GM21737 (cell line): ENCODE results near the gene FAM168A.

Source experiments
- ATAC-seq: cut with Tn5 transposase; IDR thresholded peaks from one replicate; pipeline ENCODE4 v1.9.1; 2021; ENCODE audit warnings: mild to moderate bottlenecking, moderate library complexity; ENCODE audit not compliant: unreplicated experiment

FAM168A gene

DNA sequence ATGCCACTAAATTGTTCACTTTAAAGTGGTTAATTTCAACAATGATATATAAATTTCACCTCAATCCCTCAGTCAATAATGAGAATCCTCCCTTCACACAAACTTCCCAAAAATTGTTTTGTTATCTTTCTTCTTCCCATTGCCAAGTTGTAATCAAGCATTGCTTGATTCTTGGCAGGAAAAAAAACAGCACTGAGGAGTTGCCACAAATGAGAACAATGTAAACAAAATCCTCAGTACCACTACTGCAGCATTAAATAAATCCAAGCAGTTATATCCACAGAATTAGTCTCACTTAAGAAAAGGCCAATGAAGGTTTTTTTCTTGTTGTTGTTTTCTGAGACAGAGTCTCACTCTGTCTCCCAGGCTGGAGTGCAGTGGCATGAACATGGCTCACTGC lies 38.2 kb downstream of the FAM168A start:
- ATAC-seq: no peak

DNA sequence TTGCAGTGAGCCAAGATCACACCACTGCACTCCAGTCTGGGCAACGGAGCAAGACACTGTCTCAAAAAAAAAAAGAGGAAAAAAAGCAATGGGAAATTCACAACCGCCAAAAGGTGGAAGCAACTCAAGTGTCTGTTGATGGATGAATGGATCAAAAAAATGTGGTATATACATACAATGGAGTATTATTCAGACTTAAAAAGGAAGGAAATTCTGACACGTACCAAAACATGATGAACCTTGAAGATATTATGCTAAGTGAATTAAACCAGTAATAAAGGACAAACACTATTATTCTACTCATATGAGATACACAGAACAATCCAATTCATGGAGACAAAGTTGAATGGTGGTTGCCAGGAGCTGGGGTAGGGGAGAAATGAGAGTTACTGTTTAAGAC lies 40.9 kb downstream of the FAM168A start:
- ATAC-seq: no peak

DNA sequence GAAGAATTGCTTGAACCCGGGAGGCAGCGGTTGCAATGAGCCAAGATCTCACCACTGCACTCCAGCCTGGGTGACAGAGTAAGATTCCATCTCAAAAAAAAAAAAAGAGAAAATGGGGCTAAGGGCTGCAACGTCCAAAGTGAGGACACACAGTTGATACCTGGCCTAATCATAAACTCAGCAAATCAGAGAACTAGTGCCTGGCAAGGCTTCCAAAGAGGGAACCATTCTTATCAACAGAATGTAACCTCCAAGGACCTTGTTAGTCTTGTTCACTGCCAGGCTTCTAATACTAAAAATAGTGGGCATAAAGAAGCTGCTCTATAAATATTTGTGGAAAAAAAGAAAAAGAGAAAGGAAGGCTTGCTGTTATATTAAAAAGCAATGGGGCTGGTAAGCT lies 42.3 kb downstream of the FAM168A start:
- no peak for ATAC-seq

DNA sequence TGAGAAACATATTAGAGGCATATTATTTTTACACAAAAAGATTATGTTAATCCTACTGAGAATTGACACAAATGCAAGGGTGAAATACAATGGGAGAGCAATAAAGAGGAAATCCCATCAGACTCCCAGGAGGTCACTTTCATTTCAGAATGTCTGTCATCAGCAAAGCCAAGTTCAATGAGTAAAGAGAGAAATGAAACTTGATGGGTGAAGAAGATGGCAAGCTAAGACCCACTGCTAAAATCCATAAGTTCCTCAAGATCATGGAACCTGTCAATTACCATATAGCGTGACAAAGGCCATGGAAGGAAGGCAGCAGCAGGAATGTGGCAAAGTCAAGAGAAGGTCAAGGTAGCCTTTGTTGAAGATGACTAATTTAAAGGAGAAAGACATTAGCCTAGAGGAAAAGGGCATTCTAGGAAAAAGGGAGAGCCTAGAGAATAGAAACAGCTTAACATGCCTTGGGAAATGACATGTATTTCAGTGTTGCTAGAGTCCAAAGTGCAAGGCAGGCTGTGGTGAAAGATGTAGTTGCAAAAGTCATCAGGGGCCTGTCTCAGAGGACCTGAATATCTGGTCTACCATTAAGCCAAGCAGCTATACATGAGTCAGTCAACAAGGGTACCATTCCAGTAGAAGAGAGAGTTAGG lies 43.1 kb downstream of the FAM168A start:
- ATAC-seq: no peak

DNA sequence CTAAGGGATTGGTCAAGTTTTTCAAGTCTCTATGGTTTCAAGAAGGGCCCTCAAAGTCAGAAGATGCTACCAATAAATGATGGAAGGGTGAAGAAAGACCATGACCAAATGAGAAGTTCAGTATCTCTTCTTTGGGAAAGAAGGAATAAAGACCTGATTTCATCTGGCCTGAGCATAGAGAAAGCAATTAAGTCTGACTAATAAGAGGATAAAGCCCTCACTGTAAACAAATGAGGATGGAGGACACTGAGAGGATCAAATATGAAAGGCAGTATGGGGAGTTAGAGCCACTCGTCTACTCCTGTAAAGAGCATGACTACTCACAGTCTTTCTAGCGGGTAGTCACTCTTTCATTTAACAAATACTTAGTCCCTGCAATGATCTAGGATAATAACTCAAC lies 44.6 kb downstream of the FAM168A start:
- no peak for ATAC-seq

DNA sequence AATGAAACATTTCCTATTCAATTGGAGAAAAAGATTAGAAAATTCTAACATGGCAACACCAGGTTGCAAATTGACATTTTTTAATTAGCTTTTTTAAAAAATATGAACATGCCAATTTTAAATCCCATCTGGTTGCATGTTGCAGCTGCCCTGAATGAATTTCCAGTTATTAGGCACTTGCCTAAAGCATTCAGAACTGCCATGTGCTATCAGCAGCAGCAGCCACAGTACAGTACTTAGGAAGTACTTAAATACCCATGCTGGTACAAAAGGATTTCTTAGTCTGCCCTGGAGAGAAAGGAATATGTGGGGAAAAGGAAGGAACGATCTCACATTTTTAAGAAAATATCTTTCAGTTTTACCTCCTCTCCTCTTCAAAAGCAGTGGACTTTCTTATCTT lies 46.2 kb downstream of the FAM168A start:
- no peak for ATAC-seq

DNA sequence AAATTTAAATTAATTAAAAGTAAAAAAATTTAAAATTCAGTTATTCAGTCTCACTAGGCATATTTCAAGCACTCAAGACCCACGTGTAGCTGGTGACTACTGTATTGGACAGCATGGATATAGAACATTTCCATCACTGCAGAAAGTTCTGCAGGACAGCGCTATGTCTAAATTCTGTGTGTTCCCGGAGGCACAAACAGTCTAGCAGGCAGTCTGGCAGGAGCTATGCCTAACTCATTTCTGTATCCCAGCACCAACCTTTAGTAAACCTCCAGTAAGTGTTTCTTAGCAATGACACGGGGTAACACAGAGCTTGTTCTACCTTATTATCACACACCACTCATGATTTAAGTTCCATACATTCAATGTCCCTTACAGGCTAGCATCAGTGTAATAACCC lies 48.5 kb downstream of the FAM168A start:
- ATAC-seq: no peak

DNA sequence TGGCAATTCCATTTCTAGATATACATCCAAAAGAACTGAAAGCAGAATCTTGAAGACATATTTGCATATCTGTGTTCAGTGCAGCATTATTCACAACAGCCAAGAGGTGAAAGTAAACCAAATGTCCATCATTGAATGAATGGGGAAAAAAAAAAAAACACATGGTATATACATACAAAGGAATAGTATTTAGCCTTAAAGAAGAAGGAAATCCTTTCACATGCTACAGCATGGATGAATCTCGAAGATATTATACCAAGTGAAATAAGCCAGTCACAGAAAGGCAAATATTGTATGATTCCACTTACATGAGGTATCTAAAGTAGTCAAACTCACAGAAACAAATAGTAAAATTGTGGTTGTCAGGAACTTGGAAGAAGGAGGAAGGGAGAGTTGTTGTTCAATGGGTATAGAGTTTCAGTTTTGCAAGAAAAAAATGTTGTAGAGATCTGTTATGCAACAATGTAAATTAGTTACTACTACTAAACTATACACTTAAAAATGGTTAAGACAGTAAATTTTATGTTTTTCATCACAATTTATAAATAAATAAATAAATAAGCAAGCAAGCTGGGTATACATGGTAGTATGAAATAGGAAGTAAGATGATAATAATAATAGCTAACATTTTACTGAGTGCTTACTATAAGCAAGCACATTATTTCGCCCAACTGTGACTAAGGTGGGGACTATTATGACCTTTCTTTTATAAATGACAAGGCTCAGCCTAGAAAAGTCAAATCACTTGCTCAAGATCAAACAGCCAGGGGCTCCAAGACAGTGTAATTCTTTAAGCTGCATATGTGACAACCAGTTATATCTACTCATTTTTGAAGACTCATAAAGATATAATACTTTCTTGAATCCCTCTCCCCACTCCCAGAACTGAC lies 50.0 kb downstream of the FAM168A start:
- no peak for ATAC-seq

DNA sequence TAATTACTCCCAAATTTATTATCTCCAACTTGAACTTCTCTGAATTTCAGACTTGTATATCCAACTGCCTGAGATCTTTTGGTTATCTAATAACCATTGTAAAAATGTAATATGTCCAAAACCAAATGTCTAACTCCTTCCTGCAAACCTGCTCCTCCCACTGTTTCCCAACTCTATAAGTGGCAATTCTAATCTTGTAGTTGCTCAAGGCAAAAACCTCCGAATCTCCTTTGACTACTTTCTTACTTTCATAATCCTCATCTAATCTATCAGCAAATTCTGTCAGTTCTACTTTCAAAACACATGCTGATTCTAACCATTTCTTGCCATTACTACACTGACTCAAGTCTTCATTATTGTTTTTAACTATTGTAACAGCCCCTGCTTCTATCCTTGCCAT lies 55.7 kb downstream of the FAM168A start:
- ATAC-seq: no peak

DNA sequence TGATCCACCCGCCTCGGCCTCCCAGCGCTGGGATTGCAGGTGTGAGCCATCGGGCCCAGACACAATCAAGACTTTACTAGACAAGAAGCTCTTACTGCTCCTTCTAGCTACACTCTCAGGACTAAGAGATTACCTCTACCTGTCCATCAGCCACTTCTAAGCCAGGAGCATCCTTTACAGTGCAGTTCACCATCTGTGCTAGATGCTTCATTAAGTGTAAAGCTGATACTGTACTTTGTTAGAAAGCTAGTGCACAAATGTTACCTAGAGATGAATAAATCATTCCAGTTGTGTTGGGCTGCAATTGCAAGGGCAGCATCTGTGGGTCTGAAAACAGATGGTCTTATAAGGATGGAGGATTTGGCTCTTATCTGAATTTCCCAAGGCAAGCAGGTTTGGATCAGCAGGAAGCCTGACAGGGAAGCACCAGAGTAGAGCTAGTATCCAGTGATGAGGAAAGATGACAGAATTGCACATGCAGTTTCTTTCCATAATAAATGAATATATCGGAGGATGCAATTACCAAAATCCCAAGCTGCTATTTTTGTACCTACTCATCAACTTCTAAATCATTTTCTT lies 58.3 kb downstream of the FAM168A start:
- ATAC-seq: no peak

DNA sequence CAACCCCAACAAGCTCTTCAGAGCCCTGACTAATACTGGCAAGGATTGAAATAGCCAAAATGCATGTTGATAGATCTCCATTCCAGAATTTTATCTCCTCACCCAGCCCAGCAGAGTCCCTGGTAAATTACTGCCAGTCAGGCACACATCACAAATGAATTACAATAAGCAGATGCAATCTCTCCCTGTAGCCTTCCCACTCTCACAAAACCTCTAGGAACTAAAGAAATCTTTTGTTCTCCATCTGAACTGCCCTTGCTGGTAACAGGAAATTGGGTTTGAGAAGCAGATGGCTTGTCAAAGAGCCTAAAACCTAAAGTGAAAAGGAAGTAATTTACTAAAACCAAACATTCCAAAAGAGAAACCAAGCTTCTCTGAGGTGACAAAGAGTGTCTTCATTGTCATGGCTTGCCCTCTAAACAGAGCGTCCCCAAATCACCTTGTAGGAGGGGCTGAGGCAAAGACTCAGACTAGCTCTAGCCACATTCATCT lies 59.5 kb downstream of the FAM168A start:
- ATAC-seq: no peak

DNA sequence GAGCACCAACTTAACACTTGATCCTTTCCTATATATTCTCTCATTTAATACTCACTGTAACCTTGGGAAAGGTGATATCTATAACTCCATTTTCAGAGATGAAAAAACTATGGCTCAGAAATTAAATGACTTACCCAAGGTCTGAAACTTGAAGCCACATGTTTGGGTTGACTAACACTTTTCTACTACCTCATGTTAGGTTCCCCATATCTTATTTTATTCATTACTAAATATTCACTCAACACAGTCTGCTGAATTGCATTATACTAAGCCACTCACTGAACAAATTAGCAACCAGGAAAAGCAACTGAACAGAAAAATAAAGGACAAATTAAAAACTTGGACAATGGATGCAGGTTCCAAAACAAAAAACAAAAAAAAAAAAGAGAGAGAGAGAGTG lies 59.9 kb downstream of the FAM168A start:
- ATAC-seq: no peak

DNA sequence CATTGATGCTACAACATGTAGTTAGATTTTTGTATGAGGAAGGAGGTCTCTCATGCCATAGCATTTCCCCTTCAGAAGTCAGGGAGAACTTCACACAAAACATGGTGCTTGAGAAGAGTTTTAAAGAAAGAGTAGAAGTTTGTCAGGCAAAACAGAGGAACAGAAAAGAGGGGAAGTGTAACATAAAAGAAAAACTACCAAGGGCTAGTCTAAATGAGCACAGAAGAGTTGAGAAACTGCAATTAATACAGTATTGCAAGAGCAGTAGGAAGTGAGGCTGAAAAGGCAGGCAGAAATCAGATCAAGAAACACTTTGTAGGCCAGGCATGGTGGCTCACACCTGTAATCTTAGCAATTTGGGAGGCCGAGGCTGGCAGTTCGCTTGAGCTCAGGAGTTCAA lies 61.0 kb downstream of the FAM168A start:
- ATAC-seq: no peak

DNA sequence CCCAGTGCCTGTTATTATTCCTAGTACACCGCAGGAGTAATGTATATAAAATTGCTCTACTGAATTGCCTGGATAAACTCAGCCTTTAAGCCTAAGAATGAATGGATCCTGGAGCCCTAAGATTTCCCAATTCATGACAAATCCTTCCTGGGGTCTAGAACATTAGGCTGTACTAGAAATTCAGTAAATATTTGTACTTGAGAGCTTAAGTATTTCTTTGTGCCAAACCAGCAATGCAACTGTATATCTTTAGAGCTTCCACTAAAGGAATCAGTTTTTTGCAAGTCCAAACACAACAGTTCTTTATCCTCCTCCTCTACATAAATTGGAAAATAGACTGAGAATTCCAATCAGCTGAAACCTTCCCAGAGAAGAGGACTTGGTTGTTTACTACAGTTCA lies 65.6 kb downstream of the FAM168A start:
- ATAC-seq: no peak

DNA sequence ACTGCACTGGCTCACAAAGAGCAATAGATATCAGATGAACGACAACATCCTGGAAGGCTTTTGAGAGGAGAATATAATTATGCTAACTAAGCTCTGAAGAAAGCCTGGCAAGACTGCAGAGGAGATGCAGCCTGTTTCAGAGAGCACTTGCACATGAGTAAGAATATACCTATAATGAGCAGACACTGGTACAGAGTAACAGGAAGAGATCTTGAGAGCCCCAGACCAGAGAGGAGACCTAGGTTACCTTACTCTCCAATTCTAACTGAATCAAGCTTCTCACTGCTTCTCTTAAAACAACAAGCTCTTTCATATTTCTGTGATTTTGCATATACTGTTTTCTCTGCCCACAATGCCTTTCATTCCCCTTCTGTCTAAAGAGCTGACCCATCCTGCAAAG lies 66.5 kb downstream of the FAM168A start:
- ATAC-seq: no peak

DNA sequence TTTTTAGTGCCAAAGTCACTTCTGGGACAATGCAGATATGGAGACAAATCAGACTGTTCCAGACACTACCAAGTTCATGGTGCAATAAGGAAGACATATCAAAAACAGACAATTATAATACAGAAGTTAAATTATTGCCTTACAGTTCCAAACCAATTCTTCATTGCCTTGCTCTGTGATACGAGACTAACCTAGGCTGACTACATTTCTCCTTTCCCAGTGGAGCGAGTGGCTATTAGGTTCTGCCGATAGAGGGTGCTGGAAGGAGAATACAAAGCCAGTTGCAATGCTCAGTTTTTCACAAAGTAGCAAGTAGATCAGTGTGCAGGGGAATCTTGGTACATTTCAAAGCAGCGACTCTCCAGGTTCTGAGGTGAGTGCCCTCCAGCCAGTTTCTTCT lies 67.8 kb downstream of the FAM168A start:
- ATAC-seq: no peak

DNA sequence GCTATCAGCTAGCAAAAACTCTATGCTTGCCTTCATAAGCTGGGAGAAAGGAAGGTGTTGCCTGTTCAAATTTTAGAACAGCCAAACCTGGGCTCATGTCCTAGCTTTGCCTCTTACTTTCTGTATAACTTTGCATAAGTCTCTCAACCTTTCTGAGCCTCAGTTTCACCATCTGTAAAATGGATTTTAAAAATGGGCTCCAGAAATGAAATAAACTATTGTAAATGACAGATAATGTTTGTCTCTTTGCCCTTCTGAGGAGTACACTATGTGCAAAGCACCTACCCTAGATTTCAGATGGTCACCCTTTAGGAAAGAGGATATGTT lies 68.7 kb downstream of the FAM168A start:
- no peak for ATAC-seq

DNA sequence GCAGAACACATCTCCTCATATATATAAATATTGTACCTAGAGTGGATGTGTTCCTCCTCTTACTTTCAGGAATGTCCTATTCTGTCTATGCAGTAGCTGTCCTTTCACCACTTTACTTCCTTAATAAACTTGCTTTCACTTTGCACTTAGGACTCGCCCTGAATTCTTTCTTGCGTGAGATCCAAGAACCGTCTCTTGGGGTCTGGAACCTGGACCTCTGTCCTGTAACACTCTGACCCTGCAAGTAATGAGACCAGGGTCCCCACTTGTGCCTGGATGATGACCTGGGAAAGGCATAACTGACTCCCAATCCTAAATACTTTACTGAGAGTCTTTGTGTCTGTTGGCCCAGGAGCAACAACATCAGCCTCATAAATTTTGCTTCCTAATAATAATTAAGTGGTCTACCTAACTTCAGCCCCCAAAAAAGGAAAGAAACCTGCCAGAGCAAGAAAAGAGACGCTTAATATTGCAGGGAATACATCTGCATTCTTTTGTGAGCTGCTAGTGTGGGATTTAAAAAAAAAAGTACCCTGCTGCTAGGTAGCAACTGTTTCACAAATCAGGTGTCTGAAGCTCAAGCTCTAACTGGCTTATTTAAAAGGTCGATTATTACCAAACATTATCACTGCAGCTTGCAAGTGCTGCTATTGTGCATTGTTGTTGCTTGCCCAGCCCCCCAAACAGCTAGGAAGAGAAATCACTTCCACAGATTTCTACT lies 69.3 kb downstream of the FAM168A start:
- no peak for ATAC-seq

DNA sequence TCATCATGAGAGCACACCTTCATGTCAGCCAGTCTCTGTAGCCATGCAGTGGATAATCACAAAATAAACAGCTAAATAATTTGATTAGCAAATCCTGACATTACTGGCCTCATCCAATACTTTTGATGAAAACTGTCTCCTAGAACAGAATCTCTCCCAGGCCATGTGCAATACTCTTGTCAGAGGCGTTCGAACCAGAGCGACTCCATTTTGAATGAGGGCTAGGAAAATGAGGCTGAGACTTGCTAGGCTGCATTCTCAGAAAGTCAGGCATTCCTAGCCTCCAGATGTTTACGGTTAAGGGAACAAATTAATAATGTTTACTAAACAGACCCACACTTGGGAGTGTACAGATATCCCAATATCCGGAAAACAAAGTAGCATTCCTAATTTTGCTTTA lies 69.9 kb downstream of the FAM168A start:
- no peak for ATAC-seq

DNA sequence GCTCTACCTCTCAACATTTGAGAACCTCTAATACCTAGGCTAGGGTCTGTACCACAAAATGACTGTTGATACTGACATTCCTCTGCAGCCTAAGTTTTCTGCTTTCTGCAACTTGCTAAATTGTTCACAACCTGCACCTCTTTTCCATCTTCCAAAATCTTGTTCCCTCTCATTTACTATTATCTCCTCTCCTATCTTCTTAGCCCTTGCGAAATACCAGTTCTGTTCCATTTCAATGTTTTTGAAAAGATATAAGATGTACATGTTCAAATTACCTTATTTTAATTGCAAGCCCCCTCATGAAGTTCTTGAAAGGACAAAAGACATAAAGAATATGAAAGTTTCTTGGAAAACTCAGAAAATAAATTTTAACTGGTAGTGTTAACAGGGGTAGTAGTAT lies 72.3 kb downstream of the FAM168A start:
- no peak for ATAC-seq

DNA sequence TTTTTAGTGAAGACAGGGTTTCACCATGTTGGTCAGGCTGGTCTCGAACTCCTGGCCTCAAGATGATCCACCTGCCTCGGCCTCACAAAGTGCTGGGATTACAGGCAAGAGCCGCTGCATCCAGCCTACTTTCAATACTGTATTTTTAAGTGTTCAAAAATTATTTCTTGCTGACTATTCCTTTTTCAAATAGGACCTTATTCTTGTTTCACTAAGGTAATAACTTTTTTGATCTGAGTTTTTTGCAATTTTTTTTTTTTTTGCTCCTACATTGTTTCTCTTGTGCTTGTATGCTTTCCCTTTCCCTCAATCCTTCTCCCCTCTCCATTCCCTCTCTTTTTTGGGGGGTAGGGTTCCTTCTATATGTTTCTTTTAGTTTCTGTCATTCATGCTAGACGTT lies 73.1 kb downstream of the FAM168A start:
- no peak for ATAC-seq

DNA sequence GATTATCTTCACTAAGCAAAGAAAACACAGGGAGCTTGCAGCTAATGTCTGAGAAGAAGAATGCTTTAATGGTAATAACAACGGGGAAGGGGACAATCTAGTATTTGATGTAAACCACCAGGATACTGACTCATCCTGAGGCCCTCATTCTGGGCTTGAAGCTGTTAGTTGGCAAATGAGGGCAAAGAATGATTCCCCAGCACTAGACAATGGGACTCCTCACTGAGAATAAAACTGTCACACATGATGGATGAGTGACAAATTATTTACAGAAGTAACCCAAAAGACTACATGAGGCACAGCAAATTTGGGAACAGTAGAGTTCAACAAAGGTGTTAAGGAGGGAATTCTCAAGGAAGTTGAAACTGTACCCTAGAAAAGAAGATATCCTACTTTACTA lies 76.3 kb downstream of the FAM168A start:
- no peak for ATAC-seq
